ENCODE measurements around the gene LITAFD. TPM values are rescaled to one million over a fixed set of nuclear protein-coding genes. Genes with fewer than 3 reads are reported as not detected.

Gene LITAFD
- total and polyA plus RNA-seq, 2 of the 4 experiments (the other 2 are of a cell fraction): not detected

DNA sequence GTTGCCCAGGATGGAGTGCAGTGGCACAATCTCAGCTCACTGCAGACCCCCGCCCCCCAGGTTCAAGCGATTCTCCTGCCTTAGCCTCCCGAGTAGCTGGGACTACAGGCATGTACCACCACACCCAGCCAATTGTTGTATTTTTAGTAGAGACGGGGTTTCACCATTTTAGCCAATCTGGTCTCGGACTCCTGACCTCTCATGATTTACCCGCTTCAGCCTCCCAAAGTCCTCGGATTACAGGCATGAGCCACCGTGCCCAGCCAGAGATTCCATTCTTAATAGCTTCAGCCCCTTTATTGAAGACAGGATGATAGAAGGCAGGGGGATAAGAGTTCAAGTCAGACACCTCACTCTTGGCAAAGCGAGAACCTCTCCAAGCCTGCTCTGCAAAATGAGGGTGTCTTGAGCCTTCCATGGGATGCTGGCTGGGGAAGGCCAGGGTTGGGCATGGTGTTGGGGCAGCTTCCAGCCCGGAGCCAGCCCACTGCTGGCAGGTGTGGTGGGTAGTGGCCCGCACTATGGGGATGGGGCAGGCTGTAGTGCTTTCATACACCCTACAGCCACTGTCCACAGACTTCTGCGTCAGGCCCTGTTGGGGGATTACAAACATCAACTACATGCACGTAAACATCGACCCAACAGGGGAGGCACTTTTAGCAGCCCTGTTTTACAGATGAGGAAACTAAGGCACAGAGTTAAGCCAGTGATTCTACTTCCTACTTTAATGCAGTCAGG is 16.8 kb upstream of the LITAFD start:
- Histone ChIP-seq H3K18ac (ENCODE audit: low read depth, low read length) (no peak overlapping the region), H2BK15ac (ENCODE audit: low read depth, low read length) (no peak overlapping the region), H2AK9ac (replicated peaks; ENCODE audit: low read depth, low read length, poor library complexity) (no peak overlapping the region), H3K14ac (replicated peaks; ENCODE audit: low read depth, low read length) (no peak overlapping the region), H3K4me3 (ENCODE audit: insufficient read depth, low read depth, low read length) (no peak overlapping the region), H2BK120ac (ENCODE audit: low read depth, low read length) (no peak overlapping the region), H4K20me1 (ENCODE audit: insufficient read depth, low read length) (peaks cover 70% of the 10 kb centered on the region), H3K4me2 (ENCODE audit: low read depth, low read length) (no peak overlapping the region), H3K4ac (ENCODE audit: low read depth, low read length) (peak overlapping the region; percentile 8; the same call in 1 of the 2 replicates), H3K27me3 (ENCODE audit: control insufficient read depth, insufficient read depth, low read length) (no peaks in the 10 kb centered on the region), H2BK5ac (ENCODE audit: low read depth, low read length, poor library complexity, severe bottlenecking) (no peak overlapping the region), H3K23ac (ENCODE audit: low read depth, low read length) (no peak overlapping the region; the same call in 1 of the 2 replicates), H4K8ac (ENCODE audit: low read depth in 2 of 2, low read length in 2 of 2) (no peak overlapping the region), H3K9ac (ENCODE audit: low read depth, low read length) (no peak overlapping the region), H3K56ac (ENCODE audit: extremely low read depth, insufficient read depth, low read length) (no peak overlapping the region), H3K9me3 (ENCODE audit: control insufficient read depth, insufficient read depth, low read length) (no peaks in the 10 kb centered on the region), H3K9me1 (ENCODE audit: insufficient read depth, low read length) (peaks cover 17% of the 10 kb centered on the region), H2BK20ac (ENCODE audit: low read depth, low read length) (no peak overlapping the region), H4K5ac (ENCODE audit: low read depth, low read length) (no peak overlapping the region), H3K4me1 (ENCODE audit: control insufficient read depth, insufficient read depth, low read length) (peaks cover 28% of the 10 kb centered on the region), H4K91ac (ENCODE audit: insufficient read depth, low read depth, low read length) (no peak overlapping the region), H3K27ac (ENCODE audit: insufficient read depth, low read length) (no peak overlapping the region), H3K79me1 (ENCODE audit: low read depth in 1 of 2, low read length in 2 of 2) (peaks cover 8 to 83% of the 10 kb centered on the region in 2 experiments), H2AFZ (replicated peaks; ENCODE audit: low read length, poor library complexity) (no peak overlapping the region), H3K36me3 (ENCODE audit: control insufficient read depth, insufficient read depth, low read length) (peaks cover 4% of the 10 kb centered on the region), H2AK5ac (ENCODE audit: low read depth, low read length) (no peak overlapping the region; the same call in 1 of the 2 replicates)
- dilution Hi-C loops (cut with HindIII; ENCODE audit: low sequenced_read_pairs, unreplicated experiment) (no loop called here), in situ Hi-C loops (cut with MboI; ENCODE audit: low sequenced_read_pairs) (no loop called here), intact Hi-C loops (cut with micrococcal nuclease) (loop anchor here (5.0 kb wide), 1 partner anchor 68 kb away; the partner anchor contains the start of genes PMM2 and TMEM186)
- CTCF ChIA-PET: interaction anchor here (1.2 kb wide), 1 partner anchor 8 kb away, joined by 3 read pairs; no protein-coding TSS in a partner anchor
- ATAC-seq (ENCODE audit: low read depth) (no peak), DNase-seq (no peak)
- POLR2A ChIA-PET (ENCODE audit: unreplicated experiment): no interaction called here
- BruUV-seq (replicated peaks): no TSS peak
- no peak for TF ChIP-seq FOS (IDR thresholded peaks at IDR 0.05; ENCODE audit: low read depth, low read length)
- TF ChIP-seq POLR2A (IDR thresholded peaks at IDR 0.05; ENCODE audit: low read depth, low read length): 0 out of 2 replicates have a peak, but pooled peaks have one; percentile 6
- 100% methylated on average over 3 of the region's 14 CpGs; no CpG with 5 or more reads in 1 of the 2 experiments for WGBS, 2 experiments (ENCODE audit: extremely low coverage in 2 of 2, insufficient read length in 1 of 2)
